GM23338 (cell line): Measurements from ENCODE around the gene NENF. TPM values are rescaled to one million over a fixed set of nuclear protein-coding genes. Genes with fewer than 3 reads are reported as not detected.
A peak's percentile ranks its signal among the peaks of the same experiment; 100 is the strongest.

Experiments used
- ATAC-seq: fragments of 200-7000 bp; cut with Tn5 transposase; 3 replicates; pipeline ENCODE4 v1.9.1; 2020
- DNase-seq: peaks from one replicate; pipeline ENCODE4 v3.0.0-alpha.2; 2015; ENCODE audit warnings: low spot score
- H2AFZ ChIP-seq: fragments of 200-600 bp; sonication (generic); 2 replicates; pipeline ENCODE4 v1.8.0; 2016; ENCODE audit warnings: antibody characterized with exemption, mild to moderate bottlenecking, moderate library complexity
- H3F3A ChIP-seq: fragments of 200-600 bp; sonication (generic); replicated peaks from 2 replicates; pipeline ENCODE4 v1.8.0; 2017; ENCODE audit warnings: antibody characterized with exemption, mixed run types, low read depth
- H3K27ac ChIP-seq: fragments of 200-600 bp; sonication (generic); 2 replicates; pipeline ENCODE4 v1.6.1; 2016; ENCODE audit warnings: low read depth
- H3K27me3 ChIP-seq: fragments of 200-600 bp; sonication (generic); 2 replicates; pipeline ENCODE4 v1.8.0; 2016; ENCODE audit warnings: mild to moderate bottlenecking, mixed run types, moderate library complexity; ENCODE audit not compliant: insufficient read depth
- H3K36me3 ChIP-seq: fragments of 200-600 bp; sonication (generic); 2 replicates; pipeline ENCODE4 v1.8.0; 2016; ENCODE audit warnings: mild to moderate bottlenecking; ENCODE audit not compliant: insufficient read depth
- H3K4me1 ChIP-seq: fragments of 200-600 bp; sonication (generic); 2 replicates; pipeline ENCODE4 v1.8.0; 2016; ENCODE audit warnings: mild to moderate bottlenecking, moderate library complexity; ENCODE audit not compliant: insufficient read depth
- H3K4me2 ChIP-seq: fragments of 200-600 bp; sonication (generic); 2 replicates; pipeline ENCODE4 v1.7.1; 2017; ENCODE audit warnings: mixed run types
- H3K4me3 ChIP-seq: fragments of 200-600 bp; sonication (generic); 2 replicates; pipeline ENCODE4 v1.6.1; 2016; ENCODE audit warnings: mixed run types
- H3K79me2 ChIP-seq: fragments of 200-600 bp; sonication (generic); replicated peaks from 2 replicates; pipeline ENCODE4 v1.8.0; 2017; ENCODE audit warnings: mild to moderate bottlenecking; ENCODE audit not compliant: insufficient read depth
- H3K9me2 ChIP-seq: fragments of 200-600 bp; sonication (generic); 2 replicates; pipeline ENCODE4 v1.8.0; 2017; ENCODE audit not compliant: insufficient read depth
- H4K20me1 ChIP-seq: fragments of 200-600 bp; sonication (generic); replicated peaks from 2 replicates; pipeline ENCODE4 v1.8.0; 2017; ENCODE audit warnings: mild to moderate bottlenecking; ENCODE audit not compliant: insufficient read depth
- H3K27ac Mint-ChIP-seq: 2 replicates; pipeline ENCODE4 v1.8.0; 2020; ENCODE audit warnings: inconsistent platforms, mild to moderate bottlenecking, moderate library complexity, mixed read lengths
- H3K27me3 Mint-ChIP-seq: 3 replicates; pipeline ENCODE4 v1.8.0; 2022; ENCODE audit warnings: low read depth, mild to moderate bottlenecking, moderate library complexity, mixed read lengths, inconsistent platforms; ENCODE audit not compliant: insufficient read depth, poor library complexity
- H3K36me3 Mint-ChIP-seq: 3 replicates; pipeline ENCODE4 v1.8.0; 2021; ENCODE audit warnings: low read depth, mild to moderate bottlenecking, inconsistent platforms, moderate library complexity, mixed read lengths
- H3K4me1 Mint-ChIP-seq: 3 replicates; pipeline ENCODE4 v1.8.0; 2020; ENCODE audit warnings: mild to moderate bottlenecking, inconsistent platforms, mixed read lengths
- H3K4me3 Mint-ChIP-seq: 3 replicates; pipeline ENCODE4 v1.8.0; 2021; ENCODE audit warnings: moderate library complexity, mild to moderate bottlenecking, inconsistent platforms, mixed read lengths
- H3K9me3 Mint-ChIP-seq: 3 replicates; pipeline ENCODE4 v1.8.0; 2020; ENCODE audit warnings: moderate library complexity, mild to moderate bottlenecking, inconsistent platforms, mixed read lengths
- CTCF ChIP-seq, 2 experiments: fragments of 200-600 bp in 1 of 2; sonication (generic) in 1 of 2; conservative IDR thresholded peaks; 2 replicates each; pipeline versions ENCODE4 v1.5.1 to v1.6.1; 2016 to 2017; ENCODE audit warnings: antibody characterized with exemption in 2 of 2, low read depth in 2 of 2, mild to moderate bottlenecking in 2 of 2, moderate library complexity in 1 of 2
- EZH2 ChIP-seq: fragments of 200-600 bp; sonication (generic); IDR thresholded peaks from one replicate; pipeline ENCODE4 v1.8.0; 2017; ENCODE audit warnings: antibody characterized with exemption, mild to moderate bottlenecking, low read depth; ENCODE audit not compliant: unreplicated experiment
- EZH2phosphoT487 ChIP-seq: fragments of 200-600 bp; sonication (generic); IDR thresholded peaks from one replicate; pipeline ENCODE4 v1.8.1; 2018; ENCODE audit warnings: antibody characterized with exemption; ENCODE audit not compliant: unreplicated experiment
- JUNB ChIP-seq: IDR thresholded peaks from one replicate; pipeline ENCODE4 v1.6.1; 2016; ENCODE audit warnings: antibody characterized with exemption; ENCODE audit not compliant: unreplicated experiment
- NANOG ChIP-seq: IDR thresholded peaks from 2 replicates; pipeline ENCODE4 v1.6.1; 2016; ENCODE audit warnings: antibody characterized with exemption, borderline replicate concordance
- POLR2AphosphoS5 ChIP-seq: IDR thresholded peaks from 2 replicates; pipeline ENCODE4 v1.6.1; 2016; ENCODE audit warnings: antibody characterized with exemption, low read depth
- REST ChIP-seq: IDR thresholded peaks from one replicate; pipeline ENCODE4 v1.6.1; 2018; ENCODE audit warnings: antibody characterized with exemption; ENCODE audit not compliant: unreplicated experiment
- STAT1 ChIP-seq: IDR thresholded peaks from one replicate; pipeline ENCODE4 v1.6.1; 2016; ENCODE audit warnings: antibody characterized with exemption; ENCODE audit not compliant: unreplicated experiment
- ZNF114 ChIP-seq: fragments of 250-450 bp; sonication (Bioruptor Pico); IDR thresholded peaks from 2 replicates; pipeline ENCODE4 v1.5.0; 2020; ENCODE audit warnings: mild to moderate bottlenecking, moderate library complexity
- polyA plus RNA-seq: library from polyadenylated mRNA; unstranded; fragments of >200 nt; fragmentation: Nextera tagmentation; extraction: Ambion mirVana; gene quantifications from 2 replicates; pipeline ENCODE4 v1.2.1, GENCODE V29; 2016
- total RNA-seq: library from RNA; depleted of rRNA; stranded (reverse); fragments of >200 nt; shearing (Covaris generic); gene quantifications from 2 replicates; pipeline ENCODE4 v1.2.3, GENCODE V29; 2014
- TF ChIP-seq, protein P1 (sequence below): IDR thresholded peaks from 2 replicates; pipeline ENCODE4 v1.6.1; 2016; ENCODE audit warnings: antibody characterized with exemption

The NENF gene
- total and polyA plus RNA-seq, 2 experiments from 2014 or later, result 27.6 to 60.7 TPM

DNA sequence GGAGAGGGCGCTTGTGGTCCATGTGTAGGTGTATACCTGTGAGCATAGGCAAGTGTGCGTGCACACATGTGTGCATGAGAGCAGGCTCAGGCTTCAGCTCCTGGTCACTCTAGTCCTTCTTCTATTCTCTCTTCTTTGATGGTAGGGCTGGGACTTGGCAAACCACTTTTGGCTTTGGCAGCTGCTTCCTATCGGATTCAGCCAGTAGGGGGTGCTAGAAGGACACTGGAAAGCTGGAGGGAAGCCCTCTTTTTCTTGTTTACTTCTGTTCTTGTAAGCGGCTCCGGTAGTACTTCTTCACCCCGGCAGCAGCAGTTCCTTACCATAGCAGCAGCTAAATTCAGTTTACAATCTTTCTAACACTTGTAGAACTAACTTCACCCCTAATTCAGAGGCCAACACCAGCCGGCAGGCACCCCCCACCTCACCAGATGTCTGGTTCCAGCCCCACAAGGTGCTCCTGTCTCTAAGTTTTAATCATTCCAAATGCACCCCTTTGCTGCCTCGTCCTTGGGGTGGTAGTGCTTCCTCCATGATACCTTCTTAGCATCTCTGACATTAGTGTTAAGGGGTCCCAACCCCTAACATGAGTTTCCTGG lies 25.1 kb downstream of the NENF start:
- no peaks in the 10 kb centered on the region for H3K36me3 Mint-ChIP-seq
- ATAC-seq (peak; percentile 60), DNase-seq (peak; percentile 93)
- no peak overlapping the region for H3K4me2 ChIP-seq
- H3K4me3 Mint-ChIP-seq, result no peak overlapping the region
- TF ChIP-seq EZH2 (no peak), CTCF (conservative IDR thresholded peaks at IDR 0.05; ENCODE audit: low read depth in 2 of 2) (peak; percentile 91 to 94)
- no peaks in the 10 kb centered on the region for H3K36me3 ChIP-seq
- peaks cover 7% of the 10 kb centered on the region; the same call in 1 of the 2 replicates for H3K4me1 ChIP-seq
- H4K20me1 ChIP-seq, result no peaks in the 10 kb centered on the region
- no peaks in the 10 kb centered on the region for H3K27me3 ChIP-seq
- peaks cover 9% of the 10 kb centered on the region for H3K4me1 Mint-ChIP-seq
- no peak overlapping the region for H3K27ac ChIP-seq
- no peaks in the 10 kb centered on the region for H3K79me2 ChIP-seq
- no peaks in the 10 kb centered on the region for H3K9me2 ChIP-seq
- no peak overlapping the region for H3K4me3 ChIP-seq
- peak overlapping the region; percentile 47; the same call in 1 of the 2 replicates for H2AFZ ChIP-seq
- peaks cover 2% of the 10 kb centered on the region for H3K27me3 Mint-ChIP-seq
- H3F3A ChIP-seq, result no peaks in the 10 kb centered on the region
- no peak overlapping the region for H3K27ac Mint-ChIP-seq
- H3K9me3 Mint-ChIP-seq, result peaks cover 3% of the 10 kb centered on the region; the same call in 1 of the 3 replicates

- H3K79me2 ChIP-seq, result no peaks in the 10 kb centered on the region
- H2AFZ ChIP-seq, result no peak overlapping the region
- Mint-ChIP-seq H3K4me1 (peaks cover 14% of the 10 kb centered on the region), H3K4me3 (no peak overlapping the region), H3K36me3 (no peaks in the 10 kb centered on the region), H3K27ac (no peak overlapping the region), H3K9me3 (peaks cover 3% of the 10 kb centered on the region; the same call in 1 of the 3 replicates), H3K27me3 (peaks cover 7% of the 10 kb centered on the region)
- H3K4me3 ChIP-seq, result no peak overlapping the region
- H3K4me2 ChIP-seq, result no peak overlapping the region
- H3K4me1 ChIP-seq, result peaks cover 7% of the 10 kb centered on the region
- H3K9me2 ChIP-seq, result no peaks in the 10 kb centered on the region
- no peaks in the 10 kb centered on the region for H3K36me3 ChIP-seq
- H4K20me1 ChIP-seq, result no peaks in the 10 kb centered on the region
- no peaks in the 10 kb centered on the region for H3F3A ChIP-seq
- no peaks in the 10 kb centered on the region for H3K27me3 ChIP-seq
- DNase-seq, result no peak
- H3K27ac ChIP-seq, result no peak overlapping the region
- no peak; the same call in 2 of the 3 replicates for ATAC-seq
- TF ChIP-seq, protein P1, sequence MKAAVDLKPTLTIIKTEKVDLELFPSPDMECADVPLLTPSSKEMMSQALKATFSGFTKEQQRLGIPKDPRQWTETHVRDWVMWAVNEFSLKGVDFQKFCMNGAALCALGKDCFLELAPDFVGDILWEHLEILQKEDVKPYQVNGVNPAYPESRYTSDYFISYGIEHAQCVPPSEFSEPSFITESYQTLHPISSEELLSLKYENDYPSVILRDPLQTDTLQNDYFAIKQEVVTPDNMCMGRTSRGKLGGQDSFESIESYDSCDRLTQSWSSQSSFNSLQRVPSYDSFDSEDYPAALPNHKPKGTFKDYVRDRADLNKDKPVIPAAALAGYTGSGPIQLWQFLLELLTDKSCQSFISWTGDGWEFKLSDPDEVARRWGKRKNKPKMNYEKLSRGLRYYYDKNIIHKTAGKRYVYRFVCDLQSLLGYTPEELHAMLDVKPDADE, result no peak
- TF ChIP-seq POLR2AphosphoS5 (no peak), NANOG (no peak), EZH2 (no peak), STAT1 (no peak), JUNB (no peak), REST (no peak), ZNF114 (CRISPR knock-in tag) (no peak), EZH2phosphoT487 (no peak)
Measured at GRCh38 chr1:212458817-212459216, 26.1 kb downstream of the NENF start.
